Stimulated activated CD4-positive, alpha-beta T cell treated with anti-CD3 and anti-CD28 coated beads, Interleukin-15, amount 100 ng/mL, for 48 hours (primary cell): Measurements from ENCODE around the gene GABRB3.
"Not testable (repeated sequence)": the region's sequence is repeated elsewhere in the genome, so short reads cannot be mapped to it uniquely, and the experiment has no call there.

Experiments used
- DNase-seq, 2 donors: peaks; one replicate each; pipeline ENCODE4 v3.0.0-alpha.2; 2020; ENCODE audit warnings: low read depth in 2 of 2

Gene GABRB3

GRCh38 chr15:26736502-26737248, 36.2 kb downstream of the GABRB3 start:
- no peak for DNase-seq

DNA sequence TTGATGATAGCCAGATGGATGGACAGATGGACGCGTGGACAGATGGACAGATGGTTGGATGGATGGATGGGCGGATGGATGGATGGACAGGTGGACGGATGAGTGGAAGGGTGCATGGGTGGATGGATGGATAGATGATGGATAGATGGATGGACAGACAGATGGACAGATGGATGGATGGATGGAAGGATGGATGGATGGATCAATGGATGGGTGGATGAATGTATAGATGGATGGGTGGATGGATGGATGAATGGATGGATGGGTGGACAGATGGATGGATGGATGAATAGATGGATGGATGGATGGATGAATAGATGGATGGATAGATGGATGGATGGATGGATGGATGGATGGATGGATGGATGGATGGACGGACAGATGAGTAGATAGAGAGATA, 40.9 kb downstream of the GABRB3 start:
- DNase-seq = no peak

DNA sequence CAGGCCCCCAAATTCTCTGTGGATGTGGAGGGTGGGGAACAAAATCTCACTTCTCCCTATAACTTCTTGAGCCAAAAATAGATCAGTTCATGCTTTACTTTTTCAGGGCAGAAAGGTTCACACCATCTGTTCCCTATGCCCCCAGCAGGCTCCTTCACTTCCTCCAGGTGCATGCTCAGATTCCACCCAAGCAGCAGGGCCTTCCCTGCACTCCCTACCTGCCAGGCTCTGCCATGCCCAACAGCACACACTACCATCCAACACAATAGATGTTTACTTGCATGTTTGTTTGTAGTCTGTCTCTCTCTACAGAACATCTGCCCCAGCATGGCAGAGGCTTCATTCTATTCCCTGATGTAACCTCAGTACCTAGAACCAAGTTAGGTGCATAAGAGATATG, 43.3 kb downstream of the GABRB3 start:
- DNase-seq = no peak

DNA sequence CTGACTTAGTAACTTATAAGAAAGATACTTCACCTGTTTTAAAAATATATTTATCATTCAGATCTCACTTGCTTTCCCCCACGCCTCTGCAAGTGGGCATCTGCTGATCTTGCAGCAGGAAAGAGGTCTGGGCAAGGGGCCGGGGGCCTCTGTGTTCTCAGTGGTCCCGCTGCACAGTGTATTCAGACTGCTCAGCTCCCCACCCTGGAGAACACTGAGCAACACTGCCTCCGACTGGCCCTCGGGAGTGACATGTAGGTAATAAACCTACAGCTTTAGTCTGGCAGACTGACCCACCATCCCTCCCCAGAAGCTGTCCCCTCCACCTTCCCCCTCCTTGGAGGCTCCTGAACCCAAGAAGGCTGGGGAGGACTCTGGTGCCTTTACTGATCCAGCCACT, 43.8 kb downstream of the GABRB3 start:
- no peak for DNase-seq

GRCh38 chr15:26724381-26725150, 48.3 kb downstream of the GABRB3 start:
- DNase-seq = no peak

DNA sequence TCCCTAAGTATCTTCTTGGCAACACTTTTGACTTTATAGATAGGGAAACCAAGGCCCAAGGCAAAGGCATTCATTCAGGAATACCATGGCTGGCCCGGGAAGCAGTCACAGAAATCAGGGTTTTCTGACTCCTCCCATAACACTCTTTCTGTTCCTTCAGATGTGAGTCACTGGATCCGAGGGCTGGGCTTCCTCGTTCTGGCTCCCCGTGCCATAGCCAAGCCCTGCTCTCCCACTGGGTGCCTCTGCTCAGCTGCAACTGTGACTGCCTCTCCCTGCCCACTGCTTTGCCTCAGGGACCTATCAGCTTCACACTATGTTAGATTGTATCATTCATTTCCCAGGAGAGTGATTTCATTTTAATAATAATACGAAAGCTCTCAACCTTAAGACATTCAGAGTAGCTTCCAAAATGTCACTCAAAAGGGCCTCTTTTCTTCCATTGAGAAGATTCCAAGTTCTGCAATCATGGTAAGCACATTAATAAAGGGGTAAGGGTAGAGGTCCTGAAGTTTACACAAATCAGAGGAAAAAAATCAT, 50.2 kb downstream of the GABRB3 start:
- no peak for DNase-seq

- no peak for DNase-seq
Measured at GRCh38 chr15:26721232-26721967, 51.5 kb downstream of the GABRB3 start.

DNA sequence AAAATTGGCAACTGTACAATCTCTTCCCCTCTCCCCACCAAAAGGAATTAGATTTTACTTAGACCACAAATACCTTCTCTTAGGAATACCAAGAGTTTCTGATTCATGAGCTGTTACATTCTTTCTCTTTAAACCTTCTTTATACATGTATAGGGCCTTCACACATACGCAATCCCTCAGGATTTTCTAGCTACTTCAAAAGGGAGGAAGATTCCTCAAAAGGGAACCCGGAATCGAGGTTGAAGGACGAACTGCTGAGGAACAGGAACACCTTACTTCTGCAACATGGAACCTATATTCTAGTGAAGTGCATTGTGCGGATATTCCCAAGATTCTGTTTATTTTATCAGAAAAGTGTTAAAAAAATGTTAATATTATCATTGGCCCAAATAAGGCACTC, 52.3 kb downstream of the GABRB3 start:
- no peak for DNase-seq

DNA sequence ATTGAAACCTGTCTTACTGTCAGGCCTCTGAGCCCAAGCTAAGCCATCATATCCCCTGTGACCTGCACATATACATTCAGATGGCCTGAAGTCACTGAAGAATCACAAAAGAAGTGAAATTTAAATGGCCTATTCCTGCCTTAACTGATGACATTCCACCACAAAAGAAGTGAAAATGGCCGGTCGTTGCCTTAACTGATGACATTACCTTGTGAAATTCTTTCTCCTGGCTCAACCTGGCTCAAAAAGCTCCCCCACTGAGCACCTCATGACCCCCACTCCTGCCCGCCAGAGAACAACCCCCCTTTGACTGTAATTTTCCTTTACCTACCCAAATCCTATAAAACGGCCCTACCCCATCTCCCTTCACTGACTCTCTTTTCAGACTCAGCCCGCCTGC, 53.0 kb downstream of the GABRB3 start:
- not testable (repeated sequence) for DNase-seq

DNA sequence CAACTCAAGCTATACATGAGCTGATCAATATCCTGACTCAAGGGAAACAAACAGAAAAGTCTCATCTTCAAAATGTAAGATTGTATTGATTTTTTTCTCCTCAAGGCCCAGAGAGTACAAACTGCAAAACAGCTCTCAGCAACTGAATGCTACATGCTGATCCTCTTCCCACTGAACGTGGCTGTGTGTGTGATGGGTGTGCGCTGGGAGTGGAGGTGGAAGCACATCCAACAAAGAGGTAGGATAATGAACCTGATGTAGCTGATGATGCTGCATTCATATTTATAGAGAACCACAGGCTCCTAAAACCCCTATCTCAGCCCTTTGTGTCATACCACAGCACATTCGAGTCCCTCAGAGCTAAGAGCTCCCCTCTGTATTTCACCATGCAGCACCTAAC, 56.8 kb downstream of the GABRB3 start:
- no peak for DNase-seq

DNA sequence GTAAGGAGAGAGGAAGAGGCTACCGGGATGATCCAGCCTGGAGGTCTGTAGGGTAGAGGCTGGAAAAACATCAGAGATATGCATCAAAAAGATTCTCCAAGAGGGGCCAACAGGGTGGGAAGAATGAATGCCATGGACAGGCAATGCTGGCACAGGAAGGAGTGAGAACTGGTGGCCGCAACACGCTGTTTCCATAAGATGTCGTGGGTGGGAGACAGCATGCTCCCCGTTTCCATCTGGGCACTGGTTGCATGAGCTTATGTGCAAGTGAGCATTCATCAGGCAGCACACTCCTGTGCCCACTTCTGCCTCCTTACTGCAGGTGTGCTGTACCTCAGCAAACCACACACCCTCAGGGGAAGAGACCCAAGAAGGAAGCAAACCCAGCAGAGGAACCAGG, 59.4 kb downstream of the GABRB3 start:
- no peak for DNase-seq

DNA sequence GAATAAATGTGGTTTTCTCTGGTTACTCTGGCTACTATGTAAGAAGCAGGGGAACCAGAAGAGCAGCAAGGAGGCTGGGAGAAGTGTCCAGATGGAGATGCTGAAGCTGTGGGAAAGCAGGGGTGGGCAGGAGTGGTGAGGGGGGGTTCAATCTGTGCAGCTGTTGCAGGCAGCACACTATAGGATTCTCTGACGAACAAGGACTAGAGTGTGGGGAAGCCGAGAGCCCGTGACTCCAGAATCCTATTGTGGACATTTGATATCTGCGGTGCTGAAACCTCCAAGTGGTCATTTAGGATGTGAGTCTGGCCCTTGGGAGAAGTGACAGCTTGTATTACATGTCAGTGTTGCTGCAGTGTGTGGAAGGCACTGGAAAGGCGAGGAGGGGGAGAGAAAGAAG, 60.5 kb downstream of the GABRB3 start:
- no peak for DNase-seq

DNA sequence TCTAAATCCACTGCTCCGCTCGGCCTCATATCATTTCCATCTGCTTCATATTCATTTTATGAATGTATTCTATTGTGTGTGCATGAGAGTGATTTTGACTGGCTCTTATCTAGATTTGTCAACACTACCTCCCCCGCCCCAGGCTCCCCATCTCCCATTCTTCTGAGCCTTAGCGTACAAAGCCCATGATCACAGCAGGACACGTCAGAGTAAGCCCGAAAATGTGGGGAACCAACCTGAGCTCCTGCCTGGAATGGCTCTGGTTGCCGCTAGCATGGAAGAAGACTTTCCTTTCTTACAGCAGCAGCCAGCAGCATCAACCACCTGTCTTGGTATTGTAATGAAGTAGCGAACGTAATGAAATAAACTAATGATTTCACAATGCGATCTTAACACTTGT, 61.4 kb downstream of the GABRB3 start:
- DNase-seq = no peak

DNA sequence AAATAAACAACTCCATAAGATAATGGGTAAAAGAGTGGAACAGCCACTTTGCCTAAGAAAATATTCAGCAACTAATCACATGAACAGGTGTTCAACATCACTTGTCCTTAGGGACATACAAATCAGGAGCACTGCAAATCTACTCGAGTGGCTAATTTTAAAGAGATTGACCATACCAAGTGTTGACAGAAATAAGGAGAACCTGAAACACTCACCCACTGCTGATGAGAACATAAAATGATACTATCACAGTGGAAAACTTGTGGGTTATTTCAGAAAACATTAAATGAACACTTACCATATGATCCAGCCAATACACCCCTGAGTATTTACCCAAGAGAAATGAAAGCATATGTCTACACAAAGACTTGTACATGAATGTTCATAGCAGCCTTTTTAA, 70.5 kb downstream of the GABRB3 start:
- DNase-seq = no peak

DNA sequence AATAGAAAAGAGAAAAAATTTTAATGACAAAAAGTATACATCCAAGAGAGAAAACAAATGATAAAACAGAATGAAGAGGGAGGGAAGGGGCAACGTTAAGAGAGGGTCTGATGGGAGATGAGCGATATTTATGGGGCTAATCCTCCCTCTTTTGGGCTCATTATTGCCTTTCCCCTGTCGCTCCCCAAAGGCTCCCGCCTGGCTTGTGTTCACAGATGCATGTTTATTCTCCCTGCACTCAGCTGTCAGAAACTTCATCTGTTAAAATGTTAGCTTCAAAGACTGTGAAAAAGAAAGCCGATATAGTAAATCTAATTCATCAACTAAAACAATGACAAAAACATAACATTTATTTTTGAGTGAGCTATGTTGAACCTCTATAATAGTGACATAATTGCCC, 74.3 kb downstream of the GABRB3 start:
- DNase-seq = no peak

- no peak for DNase-seq
Measured at GRCh38 chr15:26697913-26698312, 75.0 kb downstream of the GABRB3 start.

GRCh38 chr15:26691249-26691648, 81.6 kb downstream of the GABRB3 start:
- DNase-seq = no peak

- no peak for DNase-seq
Measured at GRCh38 chr15:26690778-26691177, 82.1 kb downstream of the GABRB3 start.

DNA sequence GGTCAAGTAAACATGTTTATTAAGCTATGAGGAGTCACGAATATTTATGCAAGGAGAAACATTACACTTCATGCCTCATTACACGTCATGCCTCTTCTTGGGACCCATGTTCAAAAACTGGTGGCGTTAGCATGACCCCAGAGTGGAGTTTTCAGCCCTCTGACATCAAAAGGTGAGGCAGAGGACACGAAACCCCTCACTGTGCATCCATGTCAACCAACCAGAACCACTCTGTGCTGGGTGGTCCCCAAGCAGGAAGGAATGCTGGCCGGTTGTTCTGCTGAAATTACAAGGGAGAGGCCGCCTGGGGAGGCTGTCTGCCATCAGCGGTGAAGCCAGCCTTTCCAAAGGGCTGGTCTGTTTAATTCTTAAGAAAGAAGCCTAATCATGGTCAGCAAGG, 83.4 kb downstream of the GABRB3 start:
- DNase-seq = no peak

DNA sequence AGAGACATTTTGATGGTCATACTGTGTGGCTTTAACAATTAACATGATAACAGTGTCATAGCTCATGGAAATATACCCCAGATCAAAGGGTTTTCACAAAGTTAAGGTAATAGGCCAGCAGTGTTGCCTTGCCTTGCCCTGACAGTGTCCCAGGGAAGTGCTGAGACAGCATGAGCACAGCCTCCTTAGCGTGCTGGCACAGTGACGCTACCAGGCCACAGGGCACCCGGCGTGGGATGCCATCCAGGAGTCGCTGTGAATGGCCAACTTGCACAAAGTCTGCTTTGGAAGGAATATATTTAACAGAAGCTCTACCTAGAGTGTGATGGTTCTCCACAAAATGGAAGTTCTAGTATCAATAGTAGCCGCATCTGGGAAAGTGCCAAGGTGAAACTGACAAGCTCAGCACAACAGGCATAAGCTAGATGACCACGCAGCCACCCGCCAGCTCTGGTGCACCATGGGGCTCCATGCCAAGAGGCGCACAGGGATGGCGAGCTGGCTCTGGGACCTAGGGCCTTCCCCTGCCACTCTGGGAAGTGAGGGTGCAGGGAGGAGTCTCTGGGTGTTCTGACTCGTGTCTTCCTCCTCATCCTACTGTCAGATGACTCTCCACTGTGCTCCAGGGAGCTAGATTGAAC, 86.2 kb downstream of the GABRB3 start:
- no peak for DNase-seq

GRCh38 chr15:26682598-26683164, 90.2 kb downstream of the GABRB3 start:
- no peak for DNase-seq

GRCh38 chr15:26679927-26680326, 92.9 kb downstream of the GABRB3 start:
- no peak for DNase-seq
